Measurements from ENCODE around the gene TMEM123.
A peak's percentile ranks its signal among the peaks of the same experiment; 100 is the strongest.

- TF ChIP-seq GABPA (IDR thresholded peaks at IDR 0.05; ENCODE audit: borderline replicate concordance, insufficient read depth, low read length) (no peak), RFX5 (IDR thresholded peaks at IDR 0.05; ENCODE audit: borderline replicate concordance, low read depth, low read length) (no peak), POLR2A (IDR thresholded peaks at IDR 0.05; ENCODE audit: control extremely low read depth in 1 of 2, low read depth in 2 of 2, low read length in 2 of 2) (no peak), SRF (IDR thresholded peaks at IDR 0.05; ENCODE audit: low read depth, low read length) (no peak), EZH2 (IDR thresholded peaks at IDR 0.05; ENCODE audit: low read depth, low read length, severe bottlenecking) (no peak), EP300 (IDR thresholded peaks at IDR 0.05; ENCODE audit: borderline replicate concordance in 1 of 2, low read depth in 2 of 2, low read length in 2 of 2) (no peak), TCF12 (IDR thresholded peaks at IDR 0.05; ENCODE audit: low read depth, low read length) (no peak), ZNF274 (IDR thresholded peaks at IDR 0.05; ENCODE audit: borderline replicate concordance, extremely low read depth, low read length) (no peak), SP1 (IDR thresholded peaks at IDR 0.05; ENCODE audit: low read depth, low read length) (no peak), JUND (IDR thresholded peaks at IDR 0.05; ENCODE audit: low read length) (no peak)
- TF ChIP-seq, protein P1, sequence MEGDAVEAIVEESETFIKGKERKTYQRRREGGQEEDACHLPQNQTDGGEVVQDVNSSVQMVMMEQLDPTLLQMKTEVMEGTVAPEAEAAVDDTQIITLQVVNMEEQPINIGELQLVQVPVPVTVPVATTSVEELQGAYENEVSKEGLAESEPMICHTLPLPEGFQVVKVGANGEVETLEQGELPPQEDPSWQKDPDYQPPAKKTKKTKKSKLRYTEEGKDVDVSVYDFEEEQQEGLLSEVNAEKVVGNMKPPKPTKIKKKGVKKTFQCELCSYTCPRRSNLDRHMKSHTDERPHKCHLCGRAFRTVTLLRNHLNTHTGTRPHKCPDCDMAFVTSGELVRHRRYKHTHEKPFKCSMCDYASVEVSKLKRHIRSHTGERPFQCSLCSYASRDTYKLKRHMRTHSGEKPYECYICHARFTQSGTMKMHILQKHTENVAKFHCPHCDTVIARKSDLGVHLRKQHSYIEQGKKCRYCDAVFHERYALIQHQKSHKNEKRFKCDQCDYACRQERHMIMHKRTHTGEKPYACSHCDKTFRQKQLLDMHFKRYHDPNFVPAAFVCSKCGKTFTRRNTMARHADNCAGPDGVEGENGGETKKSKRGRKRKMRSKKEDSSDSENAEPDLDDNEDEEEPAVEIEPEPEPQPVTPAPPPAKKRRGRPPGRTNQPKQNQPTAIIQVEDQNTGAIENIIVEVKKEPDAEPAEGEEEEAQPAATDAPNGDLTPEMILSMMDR (IDR thresholded peaks at IDR 0.05; ENCODE audit: control extremely low read depth in 1 of 3, insufficient read depth in 1 of 3, low read depth in 1 of 3, low read length in 3 of 3), result 0 out of 4 replicates have a peak, but pooled peaks of 1 of the 3 experiments have one; percentile 9
Measured at GRCh38 chr11:102486584-102486983, 34.0 kb upstream of the TMEM123 start.
